Adrenal gland (tissue), 12 donors: ENCODE measurements around the gene FUT7. TPM values are rescaled to one million over a fixed set of nuclear protein-coding genes. Genes with fewer than 3 reads are reported as not detected.

Experiments
- DNase-seq, 7 donors: peaks; one replicate each; pipeline ENCODE4 v3.0.0-alpha.2; 2019 to 2020
- H3K27ac ChIP-seq, 5 donors: fragments of 200-600 bp; sonication (generic) in 4 of 5; 1 replicate in 3 of 5; 2 replicates in 2 of 5; pipeline versions ENCODE4 v1.5.1 to v1.8.0; 2016 to 2020; ENCODE audit warnings: mild to moderate bottlenecking in 1 of 5
- H3K27me3 ChIP-seq: fragments of 200-600 bp; 2 replicates; pipeline ENCODE4 v1.8.0; 2021
- H3K36me3 ChIP-seq, 2 donors: fragments of 200-600 bp; replicated peaks in 1 of 2; 1 replicate in 1 of 2; 2 replicates in 1 of 2; pipeline versions ENCODE4 v1.5.1 to v1.8.0; 2018 to 2022
- H3K4me1 ChIP-seq, 2 donors: fragments of 200-600 bp; replicated peaks in 1 of 2; 1 replicate in 1 of 2; 2 replicates in 1 of 2; pipeline versions ENCODE4 v1.5.1 to v1.8.0; 2018 to 2021
- H3K4me3 ChIP-seq, 4 donors: fragments of 200-600 bp; sonication (generic) in 3 of 4; one replicate each; pipeline ENCODE4 v1.5.1; 2016 to 2018
- H3K9me3 ChIP-seq, 3 donors: fragments of 200-600 bp; sonication (generic) in 1 of 3; replicated peaks in 1 of 3; 1 replicate in 2 of 3; 2 replicates in 1 of 3; pipeline versions ENCODE4 v1.5.1 to v1.8.0; 2016 to 2021
- POLR2A ChIP-seq, 2 donors: fragments of 450-650 bp; IDR thresholded peaks; one replicate each; pipeline ENCODE4 v1.6.1; 2017; ENCODE audit warnings: antibody characterized with exemption in 2 of 2, mild to moderate bottlenecking in 2 of 2, moderate library complexity in 1 of 2
- WGBS, 4 donors: extraction: QIAGEN DNeasy Blood & Tissue Kit in 2 of 4; methylation state at CpG; one replicate each; pipeline versions ENCODE4 v1.1.5 to v1.1.7; 2013 to 2017; 5-methylcytosine and 5-hydroxymethylcytosine counted together
- intact Hi-C, 2 donors: fragments of 100-400 bp; cut with DNase I; formaldehyde crosslinking; loops; one replicate each; pipeline versions ENCODE4 v1.14.1 to v1.15.0; 2022 to 2023
- polyA plus RNA-seq, 3 donors: library from polyadenylated mRNA; stranded (reverse); fragments of 200-250 nt in 2 of 3; fragments of 350-450 nt in 1 of 3; fragmentation: Illumina TruSeq in 1 of 3; extraction: RNeasy Lipid Tissue Mini Kit (QIAGEN cat#74804) in 1 of 3; gene quantifications; one replicate each; pipeline ENCODE4 v1.2.3, GENCODE V29; 2013 to 2014
- total RNA-seq, 9 donors: library from RNA; depleted of rRNA in 4 of 9; stranded (reverse); fragments of >200 nt in 4 of 9; fragments of 120-200 nt in 1 of 9; fragmentation: NEBNext Ultra II Directional in 1 of 9; extraction: Animal tissue kit (Norgen Biotek cat#: 25700) in 1 of 9; gene quantifications; one replicate each; pipeline versions ENCODE4 v1.1.0 to v1.2.4, GENCODE V29; 2013 to 2023
- TF ChIP-seq, protein P1 (sequence below), 6 experiments: fragments of 450-650 bp in 4 of 6; fragments of 200-600 bp in 2 of 6; sonication (generic) in 1 of 6; IDR thresholded peaks; 1 replicate in 5 of 6; 2 replicates in 1 of 6; pipeline versions ENCODE4 v1.5.1 to v1.8.0; 2016 to 2021; ENCODE audit warnings: antibody characterized with exemption in 6 of 6, mild to moderate bottlenecking in 2 of 6, moderate library complexity in 1 of 6
- donor health status: healthy with polysubstance abuse.
- donor health status: Bipolar disorder and iron deficiency.
- donor health status: DM: yes; HTN: yes; CAD: no.
- donor health status: DM: no; HTN: no; CAD: no.
- donor health status: DM: no; HTN: no; CAD: no.
- donor health status: DM: yes; HTN: yes; CAD: no.

The FUT7 gene
- total and polyA plus RNA-seq, 12 donors = 0.11 to 0.69 (median 0.17) TPM; not detected in 5

DNA sequence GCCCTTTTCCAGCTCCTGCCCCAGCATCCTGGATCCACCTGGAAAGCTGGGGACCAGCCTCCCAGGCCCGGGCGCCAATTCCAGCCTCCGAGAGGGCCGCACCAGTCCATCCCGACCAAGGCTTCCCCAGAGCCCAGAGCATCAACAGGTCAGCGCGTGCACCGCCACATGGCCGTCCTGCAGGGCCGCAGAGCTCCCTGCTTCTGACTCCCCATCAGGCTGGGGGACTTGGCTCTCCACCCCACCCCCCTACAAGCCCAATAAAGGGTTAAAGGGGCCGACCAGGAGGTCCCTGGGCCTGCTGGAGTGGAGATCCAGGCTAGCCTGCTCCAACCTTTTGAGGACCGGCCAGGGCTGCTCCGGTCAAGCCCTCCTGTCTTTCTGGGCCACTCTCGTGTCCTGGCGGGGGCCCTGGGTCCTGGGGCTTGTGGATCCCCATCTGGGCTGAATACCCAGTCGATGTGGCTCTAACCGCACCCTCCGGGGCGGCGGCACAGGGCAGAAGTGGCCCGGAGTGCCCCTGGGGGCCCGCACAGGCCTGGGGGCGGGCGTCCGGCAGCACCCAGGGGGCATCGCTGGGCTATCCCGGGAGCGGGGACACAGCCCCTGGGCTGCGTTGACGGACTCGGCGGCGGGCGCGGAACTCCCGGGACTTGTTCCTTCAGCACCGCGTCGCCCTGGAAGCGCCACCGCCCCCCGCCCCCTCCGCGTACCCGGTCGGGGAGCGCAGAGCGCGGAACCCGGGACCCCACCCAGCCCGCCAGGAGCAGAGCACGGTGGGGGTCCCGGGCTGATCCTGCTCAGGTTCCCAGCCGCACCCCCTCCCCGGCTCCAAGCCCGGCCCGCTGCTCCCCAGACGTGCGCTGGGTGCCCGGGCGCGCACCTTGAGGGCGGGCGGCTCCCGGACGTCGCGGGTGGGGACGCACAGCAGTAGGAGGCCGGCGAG is 21.4 kb upstream of the FUT7 start:
- Histone ChIP-seq H3K36me3 (no peaks in the 10 kb centered on the region), H3K27ac (no peak overlapping the region), H3K9me3 (no peaks in the 10 kb centered on the region), H3K4me3 (peak overlapping the region in 1 of 4 donors; percentile 43), H3K4me1 (peaks cover 0 to 21% of the 10 kb centered on the region in 2 donors), H3K27me3 (peaks cover 50% of the 10 kb centered on the region)
- DNase-seq = no peak
- intact Hi-C loops = no loop called here
- 15 to 33% (median 21%) methylated on average over 5 to 71 of the region's 71 CpGs for WGBS, 4 donors
- TF ChIP-seq, protein P1, sequence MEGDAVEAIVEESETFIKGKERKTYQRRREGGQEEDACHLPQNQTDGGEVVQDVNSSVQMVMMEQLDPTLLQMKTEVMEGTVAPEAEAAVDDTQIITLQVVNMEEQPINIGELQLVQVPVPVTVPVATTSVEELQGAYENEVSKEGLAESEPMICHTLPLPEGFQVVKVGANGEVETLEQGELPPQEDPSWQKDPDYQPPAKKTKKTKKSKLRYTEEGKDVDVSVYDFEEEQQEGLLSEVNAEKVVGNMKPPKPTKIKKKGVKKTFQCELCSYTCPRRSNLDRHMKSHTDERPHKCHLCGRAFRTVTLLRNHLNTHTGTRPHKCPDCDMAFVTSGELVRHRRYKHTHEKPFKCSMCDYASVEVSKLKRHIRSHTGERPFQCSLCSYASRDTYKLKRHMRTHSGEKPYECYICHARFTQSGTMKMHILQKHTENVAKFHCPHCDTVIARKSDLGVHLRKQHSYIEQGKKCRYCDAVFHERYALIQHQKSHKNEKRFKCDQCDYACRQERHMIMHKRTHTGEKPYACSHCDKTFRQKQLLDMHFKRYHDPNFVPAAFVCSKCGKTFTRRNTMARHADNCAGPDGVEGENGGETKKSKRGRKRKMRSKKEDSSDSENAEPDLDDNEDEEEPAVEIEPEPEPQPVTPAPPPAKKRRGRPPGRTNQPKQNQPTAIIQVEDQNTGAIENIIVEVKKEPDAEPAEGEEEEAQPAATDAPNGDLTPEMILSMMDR (IDR thresholded peaks at IDR 0.05) = no peak
- TF ChIP-seq POLR2A (IDR thresholded peaks at IDR 0.05) = no peak

DNA sequence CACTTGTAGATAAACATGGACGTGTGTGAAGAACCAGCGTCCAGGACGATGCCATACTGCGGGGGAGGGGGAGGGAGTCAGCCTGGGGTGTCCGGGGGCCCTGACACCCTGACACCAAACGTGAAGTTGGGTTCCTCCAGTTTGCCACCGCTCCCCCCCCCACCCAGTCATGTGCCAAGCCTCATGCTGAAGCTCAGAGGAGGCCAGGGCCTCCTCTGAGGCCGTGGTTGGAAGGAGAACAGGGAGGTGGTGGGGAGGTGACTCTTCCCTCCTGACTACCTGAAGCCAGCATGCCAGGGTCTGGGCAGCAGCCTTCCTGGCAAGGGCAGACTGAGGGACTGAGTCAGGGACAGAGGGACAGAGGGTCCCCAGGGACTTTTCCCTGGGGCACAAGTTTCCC is 20.4 kb upstream of the FUT7 start:
- TF ChIP-seq, protein P1 (IDR thresholded peaks at IDR 0.05) = no peak
- TF ChIP-seq POLR2A (IDR thresholded peaks at IDR 0.05) = no peak
- peaks cover 0 to 21% of the 10 kb centered on the region in 2 donors for H3K4me1 ChIP-seq
- 51 to 100% (median 80%) methylated on average over 1 to 8 of the region's 8 CpGs for WGBS, 4 donors
- DNase-seq = no peak
- intact Hi-C loops = no loop called here
- no peak overlapping the region for H3K27ac ChIP-seq
- H3K4me3 ChIP-seq = no peak overlapping the region
- H3K27me3 ChIP-seq = peaks cover 59% of the 10 kb centered on the region
- no peaks in the 10 kb centered on the region for H3K9me3 ChIP-seq
- no peaks in the 10 kb centered on the region for H3K36me3 ChIP-seq

DNA sequence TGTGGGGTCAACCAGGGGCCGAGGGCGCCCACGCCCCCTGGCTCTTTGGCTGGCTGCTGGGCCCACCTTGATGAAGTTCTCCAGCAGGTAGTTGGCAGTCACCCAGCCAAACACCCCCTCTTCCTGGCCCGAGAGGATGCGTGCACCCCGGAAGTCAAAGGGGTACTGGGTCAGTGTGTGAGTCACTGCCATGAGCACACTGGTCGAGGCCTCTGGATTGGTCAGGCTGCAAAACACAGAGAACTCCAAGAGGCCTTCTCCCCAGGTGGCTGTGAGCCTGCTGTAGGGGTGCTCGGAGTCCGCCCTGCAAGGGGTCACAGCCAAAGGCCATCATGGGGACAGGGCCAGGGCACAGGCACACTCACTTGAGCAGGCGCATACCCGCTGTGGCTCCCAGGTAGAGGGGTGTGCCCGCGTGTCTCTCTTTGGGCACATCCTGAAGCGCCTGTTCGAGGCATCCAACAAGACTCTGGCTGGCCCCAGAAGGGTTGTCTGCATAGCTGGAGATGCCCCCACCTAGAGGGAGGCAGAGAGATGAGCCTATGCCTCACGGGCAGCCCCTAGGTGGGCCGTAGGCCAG is 19.3 kb upstream of the FUT7 start:
- H3K4me3 ChIP-seq = no peak overlapping the region
- H3K27me3 ChIP-seq = peaks cover 68% of the 10 kb centered on the region
- TF ChIP-seq, protein P1 (IDR thresholded peaks at IDR 0.05) = no peak
- TF ChIP-seq POLR2A (IDR thresholded peaks at IDR 0.05) = no peak
- H3K9me3 ChIP-seq = no peaks in the 10 kb centered on the region
- no peak overlapping the region for H3K27ac ChIP-seq
- peaks cover 2 to 24% of the 10 kb centered on the region in 2 donors for H3K4me1 ChIP-seq
- DNase-seq = no peak
- H3K36me3 ChIP-seq = no peaks in the 10 kb centered on the region
- intact Hi-C loops = no loop called here
- 77 to 93% (median 91%) methylated on average over 7 to 17 of the region's 17 CpGs for WGBS, 4 donors

DNA sequence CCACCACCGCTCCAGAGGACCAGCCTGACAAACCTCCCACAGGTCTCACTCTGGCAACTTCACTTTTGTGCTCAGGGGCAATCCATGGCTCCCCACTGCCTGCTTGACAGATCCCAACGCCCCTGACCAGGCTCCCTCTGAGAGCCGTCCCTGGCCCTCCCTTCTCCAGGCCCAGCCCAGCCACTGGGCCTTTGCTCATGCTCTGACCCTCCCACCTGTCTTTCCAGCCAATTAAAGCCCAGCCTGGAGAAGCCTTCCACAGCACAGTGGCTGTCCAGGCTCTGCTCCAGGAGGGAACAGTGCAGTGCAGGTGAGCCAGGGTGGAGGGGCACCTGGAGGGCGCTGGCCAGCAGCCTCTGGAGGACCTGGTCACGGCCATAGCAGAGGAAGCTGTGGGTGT is 18.7 kb upstream of the FUT7 start:
- TF ChIP-seq, protein P1 (IDR thresholded peaks at IDR 0.05) = no peak
- no peak for TF ChIP-seq POLR2A (IDR thresholded peaks at IDR 0.05)
- H3K36me3 ChIP-seq = no peaks in the 10 kb centered on the region
- no peak for DNase-seq
- no peak overlapping the region for H3K27ac ChIP-seq
- H3K27me3 ChIP-seq = peaks cover 72% of the 10 kb centered on the region
- no peak overlapping the region for H3K4me3 ChIP-seq
- intact Hi-C loops = no loop called here
- H3K9me3 ChIP-seq = no peaks in the 10 kb centered on the region
- H3K4me1 ChIP-seq = peaks cover 5 to 28% of the 10 kb centered on the region in 2 donors
- 78 to 92% (median 83%) methylated on average over 3 to 5 of the region's 5 CpGs for WGBS, 4 donors
